OCI-LY1 (cell line): ENCODE results near the gene RAPGEF4.

Source experiments
- H2AFZ ChIP-seq: fragments of 200-600 bp; sonication (generic), shearing (Covaris generic); 2 replicates; pipeline ENCODE4 v1.6.0; 2014; ENCODE audit warnings: antibody characterized with exemption, mild to moderate bottlenecking, low read length
- H3F3A ChIP-seq: fragments of 200-600 bp; sonication (generic), shearing (Covaris generic); 2 replicates; pipeline ENCODE4 v1.6.0; 2014; ENCODE audit warnings: mild to moderate bottlenecking, antibody characterized with exemption, low read length, moderate library complexity; ENCODE audit not compliant: insufficient read depth
- H3K27ac ChIP-seq: fragments of 200-600 bp; sonication (generic); 2 replicates; pipeline ENCODE4 v1.5.1; 2014; ENCODE audit warnings: low read length, mixed run types, mild to moderate bottlenecking, low read depth; ENCODE audit not compliant: poor library complexity, severe bottlenecking
- H3K27me3 ChIP-seq: fragments of 200-600 bp; sonication (generic); 2 replicates; pipeline ENCODE4 v1.6.0; 2014; ENCODE audit warnings: antibody characterized with exemption, mild to moderate bottlenecking, low read length, moderate library complexity; ENCODE audit not compliant: insufficient read depth
- H3K36me3 ChIP-seq: fragments of 200-600 bp; sonication (generic); 2 replicates; pipeline ENCODE4 v1.6.1; 2014; ENCODE audit warnings: mild to moderate bottlenecking, antibody characterized with exemption, low read length, moderate library complexity, mixed read lengths; ENCODE audit not compliant: insufficient read depth
- H3K4me1 ChIP-seq: fragments of 200-600 bp; sonication (generic); 2 replicates; pipeline ENCODE4 v1.5.1; 2014; ENCODE audit warnings: mild to moderate bottlenecking, low read length, moderate library complexity; ENCODE audit not compliant: insufficient read depth, severe bottlenecking
- H3K4me2 ChIP-seq: fragments of 200-600 bp; sonication (generic), shearing (Covaris generic); 2 replicates; pipeline ENCODE4 v1.6.1; 2014; ENCODE audit warnings: low read length
- H3K4me3 ChIP-seq: fragments of 200-600 bp; sonication (generic); 2 replicates; pipeline ENCODE4 v1.5.1; 2014; ENCODE audit warnings: low read length, low read depth, mild to moderate bottlenecking, mixed read lengths; ENCODE audit not compliant: poor library complexity, severe bottlenecking
- H3K79me2 ChIP-seq: fragments of 200-600 bp; shearing (Covaris generic); 2 replicates; pipeline ENCODE4 v1.6.1; 2016; ENCODE audit warnings: mixed run types, low read length, mixed read lengths; ENCODE audit not compliant: insufficient read depth
- H3K9ac ChIP-seq: fragments of 200-600 bp; sonication (generic), shearing (Covaris generic); 2 replicates; pipeline ENCODE4 v1.6.1; 2014; ENCODE audit warnings: mild to moderate bottlenecking, low read length, mixed read lengths
- H3K9me2 ChIP-seq: fragments of 200-600 bp; sonication (generic), shearing (Covaris generic); 2 replicates; pipeline ENCODE4 v1.6.1; 2014; ENCODE audit warnings: low read depth, mild to moderate bottlenecking, low read length, mixed read lengths
- H3K9me3 ChIP-seq: fragments of 200-600 bp; shearing (Covaris generic); 2 replicates; pipeline ENCODE4 v1.6.1; 2014; ENCODE audit warnings: low read length, mixed read lengths
- H4K20me1 ChIP-seq: fragments of 200-600 bp; sonication (generic), shearing (Covaris generic); 2 replicates; pipeline ENCODE4 v1.6.0; 2016; ENCODE audit warnings: mild to moderate bottlenecking, low read length; ENCODE audit not compliant: insufficient read depth
- EZH2 ChIP-seq: fragments of 200-600 bp; sonication (generic), shearing (Covaris generic); IDR thresholded peaks from 2 replicates; pipeline ENCODE4 v1.8.0; 2017; ENCODE audit warnings: borderline replicate concordance, mixed run types, mild to moderate bottlenecking, antibody characterized with exemption, low read length, moderate library complexity, mixed read lengths
- TF ChIP-seq, protein P1 (sequence below): fragments of 200-600 bp; sonication (generic), shearing (Covaris generic); IDR thresholded peaks from 2 replicates; pipeline ENCODE4 v1.5.1; 2017; ENCODE audit warnings: mild to moderate bottlenecking, antibody characterized with exemption, low read length, moderate library complexity, mixed read lengths

RAPGEF4 gene

DNA sequence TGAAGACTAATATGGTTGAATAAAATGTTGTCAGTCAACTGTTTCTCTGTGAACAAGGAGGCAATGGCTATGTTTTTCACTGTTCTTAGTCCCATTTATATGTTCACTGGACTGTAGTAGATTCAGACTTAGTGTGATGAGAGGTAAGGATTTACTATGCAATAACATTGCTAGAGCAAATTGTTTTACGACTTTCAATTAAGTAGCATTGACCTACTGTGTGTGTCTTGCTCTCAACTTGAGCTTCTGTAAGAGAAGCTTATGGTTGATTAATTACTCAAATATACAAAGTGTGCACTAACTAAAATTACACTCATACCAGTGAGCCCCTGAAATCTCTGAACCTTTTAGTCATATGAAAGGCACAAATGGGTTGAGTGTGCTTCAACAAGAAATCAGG lies 168.6 kb downstream of the RAPGEF4 start:
- H3F3A ChIP-seq: no peaks in the 10 kb centered on the region
- H3K36me3 ChIP-seq: no peaks in the 10 kb centered on the region
- H3K4me3 ChIP-seq: no peak overlapping the region
- TF ChIP-seq, protein P1, sequence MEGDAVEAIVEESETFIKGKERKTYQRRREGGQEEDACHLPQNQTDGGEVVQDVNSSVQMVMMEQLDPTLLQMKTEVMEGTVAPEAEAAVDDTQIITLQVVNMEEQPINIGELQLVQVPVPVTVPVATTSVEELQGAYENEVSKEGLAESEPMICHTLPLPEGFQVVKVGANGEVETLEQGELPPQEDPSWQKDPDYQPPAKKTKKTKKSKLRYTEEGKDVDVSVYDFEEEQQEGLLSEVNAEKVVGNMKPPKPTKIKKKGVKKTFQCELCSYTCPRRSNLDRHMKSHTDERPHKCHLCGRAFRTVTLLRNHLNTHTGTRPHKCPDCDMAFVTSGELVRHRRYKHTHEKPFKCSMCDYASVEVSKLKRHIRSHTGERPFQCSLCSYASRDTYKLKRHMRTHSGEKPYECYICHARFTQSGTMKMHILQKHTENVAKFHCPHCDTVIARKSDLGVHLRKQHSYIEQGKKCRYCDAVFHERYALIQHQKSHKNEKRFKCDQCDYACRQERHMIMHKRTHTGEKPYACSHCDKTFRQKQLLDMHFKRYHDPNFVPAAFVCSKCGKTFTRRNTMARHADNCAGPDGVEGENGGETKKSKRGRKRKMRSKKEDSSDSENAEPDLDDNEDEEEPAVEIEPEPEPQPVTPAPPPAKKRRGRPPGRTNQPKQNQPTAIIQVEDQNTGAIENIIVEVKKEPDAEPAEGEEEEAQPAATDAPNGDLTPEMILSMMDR: no peak
- no peak for TF ChIP-seq EZH2
- H3K27me3 ChIP-seq: no peaks in the 10 kb centered on the region
- H3K79me2 ChIP-seq: no peaks in the 10 kb centered on the region
- H2AFZ ChIP-seq: no peak overlapping the region
- H3K9me2 ChIP-seq: no peaks in the 10 kb centered on the region
- no peak overlapping the region for H3K27ac ChIP-seq
- H3K9ac ChIP-seq: no peak overlapping the region
- H3K4me1 ChIP-seq: no peaks in the 10 kb centered on the region
- no peaks in the 10 kb centered on the region for H3K9me3 ChIP-seq
- no peak overlapping the region for H3K4me2 ChIP-seq
- H4K20me1 ChIP-seq: no peaks in the 10 kb centered on the region

DNA sequence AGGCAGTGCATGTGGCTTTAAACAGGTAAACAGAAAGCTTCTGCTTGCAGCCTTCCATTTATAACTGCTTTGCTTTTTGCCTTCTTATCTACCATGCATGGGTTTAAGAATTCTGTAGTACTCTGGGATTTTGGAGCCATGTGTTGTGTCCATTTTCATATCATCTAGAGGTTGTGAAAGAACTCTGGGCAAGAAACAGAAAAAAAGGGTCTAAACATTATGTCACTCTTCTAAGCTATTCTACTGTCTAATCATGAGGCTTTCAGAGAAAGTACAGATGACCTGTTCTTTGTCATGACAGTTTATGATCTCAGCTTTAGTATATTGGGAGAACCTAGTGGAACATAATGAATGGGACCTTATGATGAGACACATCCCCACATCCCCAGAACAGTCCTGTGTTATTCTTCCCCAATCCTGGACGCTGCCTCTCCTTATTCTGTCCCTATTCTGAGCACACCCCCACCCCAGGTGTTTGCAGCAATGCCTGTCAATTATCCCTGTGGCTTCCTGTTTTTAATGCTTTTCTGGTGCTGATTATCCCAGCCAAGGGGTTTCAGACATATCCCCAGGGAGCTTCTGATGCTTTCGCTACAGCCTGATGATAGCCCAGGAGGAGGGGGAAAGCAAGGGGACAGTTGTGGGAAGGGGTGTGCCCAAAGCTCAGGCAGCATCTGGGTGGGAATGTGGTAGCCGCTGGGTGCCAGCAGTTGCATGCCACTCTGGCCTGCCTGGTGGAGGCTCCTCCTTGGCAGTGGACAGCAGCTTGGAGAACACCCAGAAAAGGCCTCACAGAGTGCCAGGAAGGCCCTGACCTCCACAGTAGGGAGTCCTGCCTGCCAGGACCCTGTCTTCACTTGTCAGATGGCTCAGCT lies 170.5 kb downstream of the RAPGEF4 start:
- no peaks in the 10 kb centered on the region for H3F3A ChIP-seq
- H3K79me2 ChIP-seq: no peaks in the 10 kb centered on the region
- no peaks in the 10 kb centered on the region for H4K20me1 ChIP-seq
- no peaks in the 10 kb centered on the region for H3K9me3 ChIP-seq
- H3K4me1 ChIP-seq: no peaks in the 10 kb centered on the region
- no peak overlapping the region for H3K4me2 ChIP-seq
- H3K27ac ChIP-seq: no peak overlapping the region
- no peaks in the 10 kb centered on the region for H3K9me2 ChIP-seq
- H3K9ac ChIP-seq: no peak overlapping the region
- H3K27me3 ChIP-seq: no peaks in the 10 kb centered on the region
- no peak overlapping the region for H3K4me3 ChIP-seq
- H2AFZ ChIP-seq: no peak overlapping the region
- H3K36me3 ChIP-seq: no peaks in the 10 kb centered on the region
- no peak for TF ChIP-seq EZH2
- TF ChIP-seq, protein P1: no peak

DNA sequence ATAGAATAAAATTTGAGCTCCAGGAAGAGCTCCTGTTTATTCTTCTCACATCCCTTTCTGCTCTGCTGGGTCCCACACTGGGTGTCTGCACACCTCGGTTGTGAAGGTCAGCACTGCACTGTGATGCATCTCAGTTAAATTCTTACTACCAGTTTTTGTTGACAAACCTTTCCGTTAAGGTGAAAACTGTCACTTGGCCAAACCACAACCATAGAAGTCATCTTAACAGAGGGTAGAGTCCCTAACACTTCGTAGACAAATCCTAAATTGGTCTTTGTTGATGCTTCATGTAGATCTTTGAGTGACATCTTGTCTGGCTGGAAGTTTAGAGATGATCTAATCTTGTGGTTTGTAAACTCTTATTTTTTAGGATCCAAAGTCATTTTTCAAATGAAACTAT lies 172.6 kb downstream of the RAPGEF4 start:
- Histone ChIP-seq H3K9me3 (no peaks in the 10 kb centered on the region), H3K36me3 (no peaks in the 10 kb centered on the region), H4K20me1 (no peaks in the 10 kb centered on the region), H3K27me3 (no peaks in the 10 kb centered on the region), H2AFZ (no peak overlapping the region), H3K4me2 (no peak overlapping the region), H3F3A (no peaks in the 10 kb centered on the region), H3K9ac (no peak overlapping the region), H3K4me3 (no peak overlapping the region), H3K4me1 (no peaks in the 10 kb centered on the region), H3K79me2 (no peaks in the 10 kb centered on the region), H3K27ac (no peak overlapping the region), H3K9me2 (no peaks in the 10 kb centered on the region)
- no peak for TF ChIP-seq EZH2
- TF ChIP-seq, protein P1: no peak
